Panc1 (cell line): ENCODE data around the gene MARCHF2. TPM values are rescaled to one million over a fixed set of nuclear protein-coding genes. Genes with fewer than 3 reads are reported as not detected.

ENCODE experiments used
- ATAC-seq: fragments of 200-7000 bp; cut with Tn5 transposase; 2 replicates; pipeline ENCODE4 v1.9.1; 2020; ENCODE audit warnings: mild to moderate bottlenecking, moderate library complexity
- BruUV-seq: library from RNA; stranded (reverse); fragments of 400-500 nt; replicated peaks from 2 replicates; lab custom pipeline; 2021; lab: Mats Ljungman, UMichigan
- CTCF ChIA-PET: fragments of 300-600 bp; sonication (Branson Sonifier 250); formaldehyde crosslinking; loops from one replicate; lab custom pipeline; 2022; ENCODE audit warnings: antibody characterized with exemption; lab: Charles Lee
- POLR2A ChIA-PET: fragments of 300-600 bp; sonication (Branson Sonifier 250); formaldehyde crosslinking; loops from one replicate; lab custom pipeline; 2022; ENCODE audit warnings: antibody characterized with exemption; lab: Charles Lee
- DNase-seq: peaks from one replicate; pipeline ENCODE4 v3.0.0-alpha.2; 2010; ENCODE audit warnings: low read depth, low spot score
- H3K27ac ChIP-seq: 2 replicates; pipeline ENCODE4 v1.5.1; 2011; ENCODE audit warnings: mild to moderate bottlenecking, low read length, inconsistent platforms
- H3K27me3 ChIP-seq: fragments of 200-500 bp; sonication (Bioruptor generic); 2 replicates; pipeline ENCODE4 v1.6.0; 2014; ENCODE audit warnings: low read length, inconsistent platforms; ENCODE audit not compliant: control insufficient read depth, insufficient read depth
- H3K36me3 ChIP-seq: fragments of 200-500 bp; sonication (Bioruptor generic); 2 replicates; pipeline ENCODE4 v1.5.1; 2014; ENCODE audit warnings: inconsistent platforms, mild to moderate bottlenecking, low read length, moderate library complexity; ENCODE audit not compliant: control insufficient read depth, insufficient read depth
- H3K4me1 ChIP-seq: 2 replicates; pipeline ENCODE4 v1.5.1; 2011; ENCODE audit warnings: inconsistent platforms, mild to moderate bottlenecking, low read length, moderate library complexity; ENCODE audit not compliant: control insufficient read depth, insufficient read depth
- H3K4me3 ChIP-seq, 2 experiments: 2 replicates each; pipeline ENCODE4 v1.5.1; 2011 to 2012; ENCODE audit warnings: low read depth in 2 of 2, low read length in 2 of 2, mild to moderate bottlenecking in 2 of 2, inconsistent platforms in 1 of 2, moderate library complexity in 1 of 2
- H3K9me3 ChIP-seq: fragments of 200-500 bp; sonication (Bioruptor generic); 2 replicates; pipeline ENCODE4 v1.5.1; 2014; ENCODE audit warnings: low read depth, mild to moderate bottlenecking, inconsistent platforms, low read length, moderate library complexity; ENCODE audit not compliant: control insufficient read depth, insufficient read depth
- POLR2AphosphoS5 ChIP-seq: IDR thresholded peaks from 2 replicates; pipeline ENCODE4 v1.6.1; 2012; ENCODE audit warnings: mild to moderate bottlenecking, low read depth, low read length, moderate library complexity
- REST ChIP-seq, 2 experiments: IDR thresholded peaks; 2 replicates each; pipeline ENCODE4 v1.6.1; 2011 to 2012; ENCODE audit warnings: low read depth in 2 of 2, control low read depth in 1 of 2, low read length in 1 of 2, mild to moderate bottlenecking in 1 of 2, moderate library complexity in 1 of 2; ENCODE audit not compliant: insufficient read depth in 1 of 2
- SIN3A ChIP-seq: IDR thresholded peaks from 2 replicates; pipeline ENCODE4 v1.6.1; 2012; ENCODE audit warnings: low read depth, mild to moderate bottlenecking, low read length, moderate library complexity, borderline replicate concordance; ENCODE audit not compliant: insufficient read depth
- TCF7L2 ChIP-seq: IDR thresholded peaks from 2 replicates; pipeline ENCODE4 v1.6.1; 2011; ENCODE audit warnings: mild to moderate bottlenecking, low read depth, low read length, inconsistent platforms
- in situ Hi-C: cut with HindIII; loops from 2 replicates; pipeline ENCODE4 v1.10.0; 2016; ENCODE audit warnings: low sequenced_read_pairs, low pct_unique_long_range_greater_than_20kb
- intact Hi-C: fragments of 100-400 bp; cut with micrococcal nuclease; formaldehyde crosslinking; loops from one replicate; pipeline ENCODE4 v1.10.0; 2022; ENCODE audit not compliant: unreplicated experiment
- total RNA-seq: library from RNA; stranded (reverse); gene quantifications from one replicate; pipeline ENCODE4 v1.2.1, GENCODE V29; 2021; ENCODE audit not compliant: unreplicated experiment
- TF ChIP-seq, protein P1 (sequence below): fragments of 450-650 bp; IDR thresholded peaks from 2 replicates; pipeline ENCODE4 v1.5.1; 2017; ENCODE audit warnings: mild to moderate bottlenecking

Gene MARCHF2
- total RNA-seq, 1 experiment from 2014 or later, result 32.6 TPM

- ATAC-seq (no peak), DNase-seq (no peak)
- intact Hi-C loops, result no loop called here
- ChIA-PET CTCF (no interaction called here), POLR2A (no interaction called here)
- no TSS peak for BruUV-seq
- TF ChIP-seq POLR2AphosphoS5, result no peak
- TF ChIP-seq SIN3A, result no peak
- TF ChIP-seq REST (IDR thresholded peaks at IDR 0.05; ENCODE audit: insufficient read depth in 1 of 2, low read depth in 2 of 2, low read length in 1 of 2), result no peak
- TF ChIP-seq, protein P1, sequence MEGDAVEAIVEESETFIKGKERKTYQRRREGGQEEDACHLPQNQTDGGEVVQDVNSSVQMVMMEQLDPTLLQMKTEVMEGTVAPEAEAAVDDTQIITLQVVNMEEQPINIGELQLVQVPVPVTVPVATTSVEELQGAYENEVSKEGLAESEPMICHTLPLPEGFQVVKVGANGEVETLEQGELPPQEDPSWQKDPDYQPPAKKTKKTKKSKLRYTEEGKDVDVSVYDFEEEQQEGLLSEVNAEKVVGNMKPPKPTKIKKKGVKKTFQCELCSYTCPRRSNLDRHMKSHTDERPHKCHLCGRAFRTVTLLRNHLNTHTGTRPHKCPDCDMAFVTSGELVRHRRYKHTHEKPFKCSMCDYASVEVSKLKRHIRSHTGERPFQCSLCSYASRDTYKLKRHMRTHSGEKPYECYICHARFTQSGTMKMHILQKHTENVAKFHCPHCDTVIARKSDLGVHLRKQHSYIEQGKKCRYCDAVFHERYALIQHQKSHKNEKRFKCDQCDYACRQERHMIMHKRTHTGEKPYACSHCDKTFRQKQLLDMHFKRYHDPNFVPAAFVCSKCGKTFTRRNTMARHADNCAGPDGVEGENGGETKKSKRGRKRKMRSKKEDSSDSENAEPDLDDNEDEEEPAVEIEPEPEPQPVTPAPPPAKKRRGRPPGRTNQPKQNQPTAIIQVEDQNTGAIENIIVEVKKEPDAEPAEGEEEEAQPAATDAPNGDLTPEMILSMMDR, result no peak
- TF ChIP-seq TCF7L2, result no peak
- peaks cover 38% of the 10 kb centered on the region for H3K36me3 ChIP-seq
- in situ Hi-C loops, result no loop called here
- H3K4me3 ChIP-seq, result no peak overlapping the region
- H3K9me3 ChIP-seq, result no peaks in the 10 kb centered on the region
- peaks cover 50% of the 10 kb centered on the region for H3K4me1 ChIP-seq
- no peaks in the 10 kb centered on the region for H3K27me3 ChIP-seq
- H3K27ac ChIP-seq, result peak overlapping the region; percentile 44; the same call in 1 of the 2 replicates
Measured at GRCh38 chr19:8462571-8462970, 49.5 kb downstream of the MARCHF2 start.

DNA sequence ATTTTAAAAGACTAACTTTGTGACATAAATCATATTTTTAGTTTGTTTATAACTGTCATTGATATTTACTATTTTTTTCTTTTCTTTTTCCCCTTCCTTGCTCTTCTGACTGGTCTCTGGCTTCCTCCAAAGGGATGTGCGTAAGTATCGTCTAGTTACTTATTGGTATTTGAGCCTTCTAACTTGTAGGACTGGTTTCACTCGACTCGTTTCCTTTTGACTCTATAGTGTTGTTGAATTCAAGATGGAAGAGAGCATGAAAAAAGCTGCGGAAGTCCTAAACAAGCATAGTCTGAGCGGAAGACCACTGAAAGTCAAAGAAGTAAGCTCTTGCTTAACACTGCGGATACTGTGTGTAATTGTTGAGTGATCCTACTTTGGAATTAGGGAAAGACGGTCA is 50.3 kb downstream of the MARCHF2 start:
- Histone ChIP-seq H3K4me1 (peaks cover 42% of the 10 kb centered on the region), H3K27me3 (no peaks in the 10 kb centered on the region), H3K27ac (no peak overlapping the region), H3K9me3 (no peaks in the 10 kb centered on the region), H3K36me3 (peaks cover 38% of the 10 kb centered on the region), H3K4me3 (no peak overlapping the region)
- no peak for DNase-seq
- in situ Hi-C loops (no loop called here), intact Hi-C loops (no loop called here)
- no peak for TF ChIP-seq TCF7L2
- no peak for TF ChIP-seq POLR2AphosphoS5
- TF ChIP-seq, protein P1, result no peak
- no peak for TF ChIP-seq SIN3A
- no peak for TF ChIP-seq REST (IDR thresholded peaks at IDR 0.05; ENCODE audit: insufficient read depth in 1 of 2, low read depth in 2 of 2, low read length in 1 of 2)
- POLR2A ChIA-PET, result interaction anchor here (0.5 to 0.6 kb wide), 3 partner anchors 62 to 100 kb away, joined by 3 to 20 read pairs (median 11); no protein-coding TSS in a partner anchor
- no peak for ATAC-seq
- CTCF ChIA-PET, result no interaction called here
- BruUV-seq, result no TSS peak
